Left forelimb (tissue), 1 donor: ENCODE results near the gene NAE1.

Source experiments
- DNase-seq: peaks from one replicate; pipeline ENCODE4 v3.0.0-alpha.2; 2018; ENCODE audit warnings: low spot score

The NAE1 gene

GRCh38 chr16:66850115-66850815, 19.5 kb upstream of the NAE1 start:
- DNase-seq = no peak

- DNase-seq = no peak
Measured at GRCh38 chr16:66849549-66849948, 18.8 kb upstream of the NAE1 start.

GRCh38 chr16:66849021-66849420, 18.2 kb upstream of the NAE1 start:
- no peak for DNase-seq

- DNase-seq = no peak
Measured at GRCh38 chr16:66848172-66848571, 17.4 kb upstream of the NAE1 start.

- no peak for DNase-seq
Measured at GRCh38 chr16:66847533-66848067, 16.8 kb upstream of the NAE1 start.

GRCh38 chr16:66846831-66847230, 16.1 kb upstream of the NAE1 start:
- DNase-seq = no peak

GRCh38 chr16:66846266-66846665, 15.5 kb upstream of the NAE1 start:
- DNase-seq = no peak

- DNase-seq = no peak
Measured at GRCh38 chr16:66845791-66846221, 15.0 kb upstream of the NAE1 start.

GRCh38 chr16:66845080-66845410, 14.3 kb upstream of the NAE1 start:
- no peak for DNase-seq

GRCh38 chr16:66844342-66845079, 13.7 kb upstream of the NAE1 start, which contains the start of gene CA7:
CA7 (plus strand) TSS chr16:66844414; CDS start chr16:66844488, 74 bp downstream.
- no peak for DNase-seq

- no peak for DNase-seq
Measured at GRCh38 chr16:66844009-66844341, 13.2 kb upstream of the NAE1 start.

GRCh38 chr16:66843191-66843590, 12.4 kb upstream of the NAE1 start:
- no peak for DNase-seq

GRCh38 chr16:66842765-66843164, 12.0 kb upstream of the NAE1 start:
- no peak for DNase-seq

GRCh38 chr16:66841366-66841765, 10.6 kb upstream of the NAE1 start:
- no peak for DNase-seq

GRCh38 chr16:66840883-66841282, 10.1 kb upstream of the NAE1 start:
- no peak for DNase-seq

- no peak for DNase-seq
Measured at GRCh38 chr16:66834746-66835145, 4.0 kb upstream of the NAE1 start.

GRCh38 chr16:66832661-66833305, 2.0 kb upstream of the NAE1 start:
- DNase-seq = no peak

GRCh38 chr16:66832190-66832589, 1.4 kb upstream of the NAE1 start:
- DNase-seq = no peak

GRCh38 chr16:66824006-66824405, 6.8 kb downstream of the NAE1 start:
- DNase-seq = no peak

GRCh38 chr16:66814734-66815133, 16.0 kb downstream of the NAE1 start:
- DNase-seq = no peak

GRCh38 chr16:66811043-66811442, 19.7 kb downstream of the NAE1 start:
- no peak for DNase-seq

GRCh38 chr16:66810391-66810790, 20.4 kb downstream of the NAE1 start:
- no peak for DNase-seq

GRCh38 chr16:66809765-66810164, 21.0 kb downstream of the NAE1 start:
- no peak for DNase-seq
